Neuronal stem cell (in vitro differentiated cells): ENCODE measurements around the gene N4BP2L2.

Experiments used
- DNase-seq: peaks from one replicate; pipeline ENCODE4 v3.0.0-alpha.2; 2013; ENCODE audit warnings: low spot score
- H2AFZ ChIP-seq: one replicate; pipeline ENCODE4 v1.6.1; 2013; ENCODE audit warnings: mild to moderate bottlenecking, low read length, inconsistent platforms
- H2AK5ac ChIP-seq: 2 replicates; pipeline ENCODE4 v1.6.1; 2013; ENCODE audit warnings: low read depth, mild to moderate bottlenecking, inconsistent platforms, low read length, moderate library complexity, mixed read lengths
- H2BK120ac ChIP-seq: 2 replicates; pipeline ENCODE4 v1.6.1; 2013; ENCODE audit warnings: low read depth, mild to moderate bottlenecking, inconsistent platforms, low read length, moderate library complexity, mixed read lengths
- H2BK12ac ChIP-seq: one replicate; pipeline ENCODE4 v1.6.1; 2013; ENCODE audit warnings: low read length, inconsistent platforms
- H2BK15ac ChIP-seq: 2 replicates; pipeline ENCODE4 v1.6.1; 2013; ENCODE audit warnings: mild to moderate bottlenecking, low read length, inconsistent platforms, mixed read lengths
- H2BK5ac ChIP-seq: one replicate; pipeline ENCODE4 v1.6.1; 2013; ENCODE audit warnings: inconsistent platforms, mild to moderate bottlenecking, low read length, moderate library complexity
- H3K14ac ChIP-seq: one replicate; pipeline ENCODE4 v1.6.1; 2013; ENCODE audit warnings: low read length, inconsistent platforms
- H3K18ac ChIP-seq: 2 replicates; pipeline ENCODE4 v1.6.1; 2013; ENCODE audit warnings: low read length, inconsistent platforms
- H3K23ac ChIP-seq: 2 replicates; pipeline ENCODE4 v1.6.1; 2013; ENCODE audit warnings: low read depth, mild to moderate bottlenecking, mixed read lengths, low read length, inconsistent platforms; ENCODE audit not compliant: poor library complexity
- H3K27ac ChIP-seq: replicated peaks from 3 replicates; pipeline ENCODE4 v1.5.1; 2013; ENCODE audit warnings: low read length, inconsistent platforms
- H3K27me3 ChIP-seq, 3 experiments: 2 replicates each; pipeline ENCODE4 v1.6.1; 2013; ENCODE audit warnings: low read length in 3 of 3, mild to moderate bottlenecking in 2 of 3, inconsistent platforms in 1 of 3, low read depth in 1 of 3, mixed read lengths in 1 of 3, moderate library complexity in 1 of 3; ENCODE audit not compliant: control insufficient read depth in 3 of 3, insufficient read depth in 3 of 3
- H3K36me3 ChIP-seq, 2 donors: replicated peaks in 1 of 2; 2 replicates each; pipeline ENCODE4 v1.6.1; 2013; ENCODE audit warnings: low read length in 2 of 2; ENCODE audit not compliant: control insufficient read depth in 2 of 2, insufficient read depth in 2 of 2
- H3K4ac ChIP-seq: 2 replicates; pipeline ENCODE4 v1.6.1; 2013; ENCODE audit warnings: inconsistent platforms, mild to moderate bottlenecking, low read length, moderate library complexity
- H3K4me1 ChIP-seq, 2 donors: 1 replicate in 1 of 2; 2 replicates in 1 of 2; pipeline ENCODE4 v1.6.1; 2013; ENCODE audit warnings: low read length in 2 of 2, low read depth in 1 of 2; ENCODE audit not compliant: control insufficient read depth in 2 of 2, insufficient read depth in 1 of 2
- H3K4me2 ChIP-seq: one replicate; pipeline ENCODE4 v1.6.1; 2013; ENCODE audit warnings: mild to moderate bottlenecking, low read length, inconsistent platforms; ENCODE audit not compliant: insufficient read depth, poor library complexity, severe bottlenecking
- H3K4me3 ChIP-seq, 2 donors: 2 replicates each; pipeline ENCODE4 v1.5.1; 2013; ENCODE audit warnings: low read length in 2 of 2, mild to moderate bottlenecking in 2 of 2, inconsistent platforms in 1 of 2, moderate library complexity in 1 of 2
- H3K79me1 ChIP-seq: one replicate; pipeline ENCODE4 v1.6.1; 2013; ENCODE audit warnings: low read depth, mild to moderate bottlenecking, inconsistent platforms, low read length, moderate library complexity
- H3K9ac ChIP-seq: one replicate; pipeline ENCODE4 v1.6.1; 2013; ENCODE audit warnings: mild to moderate bottlenecking, low read depth, low read length, inconsistent platforms; ENCODE audit not compliant: poor library complexity
- H3K9me3 ChIP-seq, 2 donors: replicated peaks in 1 of 2; 2 replicates each; pipeline versions ENCODE3 to v1.6.1; 2013; ENCODE audit warnings: low read length in 2 of 2, mild to moderate bottlenecking in 2 of 2, inconsistent platforms in 1 of 2, low read depth in 1 of 2, mixed read lengths in 1 of 2, moderate library complexity in 1 of 2; ENCODE audit not compliant: control insufficient read depth in 2 of 2, insufficient read depth in 1 of 2
- H4K8ac ChIP-seq: one replicate; pipeline ENCODE4 v1.6.1; 2013; ENCODE audit warnings: low read depth, mild to moderate bottlenecking, inconsistent platforms, low read length, moderate library complexity
- H4K91ac ChIP-seq: one replicate; pipeline ENCODE4 v1.6.1; 2013; ENCODE audit warnings: low read length, low read depth, mild to moderate bottlenecking, inconsistent platforms; ENCODE audit not compliant: poor library complexity
- WGBS, 2 donors: extraction: QIAGEN DNeasy Blood & Tissue Kit; methylation state at CpG; one replicate each; pipeline ENCODE4 v1.1.7; 2013; ENCODE audit warnings: missing lambda C conversion rate in 2 of 2, mixed read lengths in 1 of 2; ENCODE audit not compliant: insufficient read length in 2 of 2, insufficient replicate concordance in 1 of 2; ENCODE audit errors: extremely low coverage in 2 of 2; 5-methylcytosine and 5-hydroxymethylcytosine counted together

The N4BP2L2 gene

GRCh38 chr13:32474999-32475792 is 63.4 kb downstream of the N4BP2L2 start:
- Histone ChIP-seq H3K79me1 (no peaks in the 10 kb centered on the region), H2AK5ac (no peak overlapping the region), H3K9ac (no peak overlapping the region), H4K91ac (no peak overlapping the region), H2AFZ (no peak overlapping the region), H2BK5ac (no peak overlapping the region), H2BK120ac (no peak overlapping the region), H4K8ac (no peak overlapping the region), H3K14ac (no peak overlapping the region), H3K4ac (no peak overlapping the region), H3K23ac (no peak overlapping the region), H2BK12ac (no peak overlapping the region), H2BK15ac (no peak overlapping the region), H3K36me3 (no peaks in the 10 kb centered on the region), H3K4me3 (no peak overlapping the region), H3K27ac (no peak overlapping the region), H3K27me3 (no peaks in the 10 kb centered on the region), H3K4me2 (no peak overlapping the region), H3K18ac (no peak overlapping the region), H3K9me3 (no peaks in the 10 kb centered on the region), H3K4me1 (peaks cover 0 to 2% of the 10 kb centered on the region in 2 donors)
- no CpG with 5 or more reads among the region's 10 CpGs for WGBS, 2 donors
- no peak for DNase-seq

GRCh38 chr13:32473650-32474049 is 64.9 kb downstream of the N4BP2L2 start:
- no peak overlapping the region for H3K4me2 ChIP-seq
- no peak overlapping the region for H4K8ac ChIP-seq
- no peak for DNase-seq
- H3K14ac ChIP-seq, result no peak overlapping the region
- H3K18ac ChIP-seq, result no peak overlapping the region
- no peak overlapping the region for H2AFZ ChIP-seq
- no peaks in the 10 kb centered on the region for H3K27me3 ChIP-seq
- H2AK5ac ChIP-seq, result no peak overlapping the region
- no peak overlapping the region for H3K4ac ChIP-seq
- H3K9ac ChIP-seq, result no peak overlapping the region
- no peak overlapping the region for H3K4me3 ChIP-seq
- H3K36me3 ChIP-seq, result peaks cover 0 to 2% of the 10 kb centered on the region in 2 donors
- no CpG with 5 or more reads among the region's 1 CpG for WGBS, 2 donors
- no peak overlapping the region for H2BK5ac ChIP-seq
- no peak overlapping the region for H3K23ac ChIP-seq
- no peak overlapping the region for H2BK15ac ChIP-seq
- H3K79me1 ChIP-seq, result no peaks in the 10 kb centered on the region
- H2BK12ac ChIP-seq, result no peak overlapping the region
- H4K91ac ChIP-seq, result no peak overlapping the region
- no peaks in the 10 kb centered on the region for H3K9me3 ChIP-seq
- H3K27ac ChIP-seq, result no peak overlapping the region
- H2BK120ac ChIP-seq, result no peak overlapping the region
- peaks cover 0 to 2% of the 10 kb centered on the region in 2 donors for H3K4me1 ChIP-seq

- Histone ChIP-seq H3K14ac (no peak overlapping the region), H3K9me3 (no peaks in the 10 kb centered on the region), H2BK12ac (no peak overlapping the region), H3K27me3 (no peaks in the 10 kb centered on the region), H2BK5ac (no peak overlapping the region), H2AK5ac (no peak overlapping the region), H3K9ac (no peak overlapping the region), H2BK15ac (no peak overlapping the region), H3K4ac (no peak overlapping the region), H3K36me3 (peaks cover 0 to 2% of the 10 kb centered on the region in 2 donors), H3K23ac (no peak overlapping the region), H3K27ac (no peak overlapping the region), H2BK120ac (no peak overlapping the region), H3K18ac (no peak overlapping the region), H3K4me2 (no peak overlapping the region), H3K4me3 (no peak overlapping the region), H4K91ac (no peak overlapping the region), H3K4me1 (peaks cover 0 to 2% of the 10 kb centered on the region in 2 donors), H2AFZ (no peak overlapping the region), H4K8ac (no peak overlapping the region), H3K79me1 (no peaks in the 10 kb centered on the region)
- DNase-seq, result no peak
- no CpG with 5 or more reads among the region's 3 CpGs for WGBS, 2 donors
Measured at GRCh38 chr13:32472194-32472621, 66.4 kb downstream of the N4BP2L2 start.

- H3K4me3 ChIP-seq, result no peak overlapping the region
- H2AFZ ChIP-seq, result no peak overlapping the region
- H3K4me2 ChIP-seq, result no peak overlapping the region
- no peak overlapping the region for H2BK5ac ChIP-seq
- peaks cover 0 to 2% of the 10 kb centered on the region in 2 donors for H3K4me1 ChIP-seq
- H3K27me3 ChIP-seq, result no peaks in the 10 kb centered on the region
- no peak overlapping the region for H2BK15ac ChIP-seq
- H3K36me3 ChIP-seq, result peaks cover 0 to 2% of the 10 kb centered on the region in 2 donors
- H2AK5ac ChIP-seq, result no peak overlapping the region
- no peak overlapping the region for H3K18ac ChIP-seq
- WGBS, 2 donors, result no CpG with 5 or more reads among the region's 12 CpGs
- H3K9ac ChIP-seq, result no peak overlapping the region
- no peak overlapping the region for H2BK12ac ChIP-seq
- H4K8ac ChIP-seq, result no peak overlapping the region
- no peak overlapping the region for H3K23ac ChIP-seq
- H3K79me1 ChIP-seq, result no peaks in the 10 kb centered on the region
- H4K91ac ChIP-seq, result no peak overlapping the region
- H3K27ac ChIP-seq, result no peak overlapping the region
- H3K14ac ChIP-seq, result no peak overlapping the region
- DNase-seq, result no peak
- no peaks in the 10 kb centered on the region for H3K9me3 ChIP-seq
- H3K4ac ChIP-seq, result no peak overlapping the region
- H2BK120ac ChIP-seq, result no peak overlapping the region
Measured at GRCh38 chr13:32471187-32471922, 67.2 kb downstream of the N4BP2L2 start.
